ENCODE data around the gene TSPAN3.

Gene TSPAN3

GRCh38 chr15:77085297-77085696 is 14.4 kb upstream of the TSPAN3 start:
- DNase-seq (ENCODE audit: low read depth in 1 of 2, low spot score in 1 of 2): no peak

- DNase-seq (ENCODE audit: low read depth in 1 of 2, low spot score in 1 of 2): no peak
These were observed 13.5 kb upstream of the TSPAN3 start for GRCh38 chr15:77084436-77084835.

- peak; percentile 12 to 16 for DNase-seq (ENCODE audit: low read depth in 1 of 2, low spot score in 1 of 2)
These were observed 12.7 kb upstream of the TSPAN3 start for GRCh38 chr15:77083381-77084160.

- no peak for DNase-seq (ENCODE audit: low read depth in 1 of 2, low spot score in 1 of 2)
These were observed 11.1 kb upstream of the TSPAN3 start for GRCh38 chr15:77081971-77082370.

GRCh38 chr15:77076323-77076915 is 5.5 kb upstream of the TSPAN3 start:
- no peak for DNase-seq (ENCODE audit: low read depth in 1 of 2, low spot score in 1 of 2)

GRCh38 chr15:77075528-77075927 is 4.6 kb upstream of the TSPAN3 start:
- no peak for DNase-seq (ENCODE audit: low read depth in 1 of 2, low spot score in 1 of 2)

GRCh38 chr15:77074350-77074749 is 3.4 kb upstream of the TSPAN3 start:
- DNase-seq (ENCODE audit: low read depth in 1 of 2, low spot score in 1 of 2): no peak

- no peak for DNase-seq (ENCODE audit: low read depth in 1 of 2, low spot score in 1 of 2)
These were observed 655 bp upstream of the TSPAN3 start for GRCh38 chr15:77071305-77072223.

GRCh38 chr15:77070180-77070494 is 772 bp downstream of the TSPAN3 start:
- no peak for DNase-seq (ENCODE audit: low read depth in 1 of 2, low spot score in 1 of 2)

- no peak for DNase-seq (ENCODE audit: low read depth in 1 of 2, low spot score in 1 of 2)
These were observed 1.3 kb downstream of the TSPAN3 start for GRCh38 chr15:77069521-77070121.

- DNase-seq (ENCODE audit: low read depth in 1 of 2, low spot score in 1 of 2): no peak
These were observed 2.3 kb downstream of the TSPAN3 start for GRCh38 chr15:77068633-77069032.

- no peak for DNase-seq (ENCODE audit: low read depth in 1 of 2, low spot score in 1 of 2)
These were observed 3.1 kb downstream of the TSPAN3 start for GRCh38 chr15:77067691-77068367.

- no peak for DNase-seq (ENCODE audit: low read depth in 1 of 2, low spot score in 1 of 2)
These were observed 3.8 kb downstream of the TSPAN3 start for GRCh38 chr15:77066971-77067690.

- DNase-seq (ENCODE audit: low read depth in 1 of 2, low spot score in 1 of 2): no peak
These were observed 6.2 kb downstream of the TSPAN3 start for GRCh38 chr15:77064539-77065308.

GRCh38 chr15:77064063-77064462 is 6.8 kb downstream of the TSPAN3 start:
- no peak for DNase-seq (ENCODE audit: low read depth in 1 of 2, low spot score in 1 of 2)

GRCh38 chr15:77063249-77063648 is 7.7 kb downstream of the TSPAN3 start:
- DNase-seq (ENCODE audit: low read depth in 1 of 2, low spot score in 1 of 2): no peak

- no peak for DNase-seq (ENCODE audit: low read depth in 1 of 2, low spot score in 1 of 2)
These were observed 10.4 kb downstream of the TSPAN3 start for GRCh38 chr15:77060546-77060945.

GRCh38 chr15:77059786-77060361 is 11.0 kb downstream of the TSPAN3 start:
- DNase-seq (ENCODE audit: low read depth in 1 of 2, low spot score in 1 of 2): no peak

- no peak for DNase-seq (ENCODE audit: low read depth in 1 of 2, low spot score in 1 of 2)
These were observed 12.4 kb downstream of the TSPAN3 start for GRCh38 chr15:77058468-77058867.
